SK-N-SH treated with all-trans-retinoic acid at 6 μM for 48 hours (cell line): ENCODE results near the gene AOPEP.

ENCODE experiments used
- ATAC-seq: fragments of 200-7000 bp; cut with Tn5 transposase; 3 replicates; pipeline ENCODE4 v1.9.1; 2020; ENCODE audit warnings: mild to moderate bottlenecking, moderate library complexity
- ARNTL ChIP-seq: fragments of 450-650 bp; formaldehyde crosslinking; IDR thresholded peaks from 2 replicates; pipeline ENCODE4 v1.5.0; 2020; ENCODE audit warnings: low read depth, mild to moderate bottlenecking, moderate library complexity, borderline replicate concordance
- BACH2 ChIP-seq: fragments of 250-450 bp; sonication (Bioruptor Pico); IDR thresholded peaks from 2 replicates; pipeline ENCODE4 v1.9.0; 2021; ENCODE audit warnings: mild to moderate bottlenecking, borderline replicate concordance
- CSDC2 ChIP-seq: fragments of 250-450 bp; sonication (Bioruptor Pico); IDR thresholded peaks from 2 replicates; pipeline ENCODE4 v1.5.0; 2020; ENCODE audit warnings: mild to moderate bottlenecking, moderate library complexity
- CSRNP3 ChIP-seq: fragments of 250-450 bp; sonication (Bioruptor Pico); IDR thresholded peaks from 2 replicates; pipeline ENCODE4 v1.5.1; 2021; ENCODE audit warnings: mild to moderate bottlenecking, moderate library complexity
- ESRRG ChIP-seq: fragments of 250-450 bp; sonication (Bioruptor Pico); IDR thresholded peaks from 2 replicates; pipeline ENCODE4 v1.6.1; 2021; ENCODE audit warnings: mild to moderate bottlenecking
- GLIS3 ChIP-seq: fragments of 250-450 bp; sonication (Bioruptor Pico); IDR thresholded peaks from 2 replicates; pipeline ENCODE4 v1.5.0; 2020; ENCODE audit warnings: mild to moderate bottlenecking, moderate library complexity
- OSR1 ChIP-seq: fragments of 250-450 bp; sonication (Bioruptor Pico); IDR thresholded peaks from 2 replicates; pipeline ENCODE4 v1.8.0; 2022; ENCODE audit warnings: moderate library complexity, mild to moderate bottlenecking, inconsistent platforms
- PATZ1 ChIP-seq: fragments of 250-450 bp; sonication (Bioruptor Pico); IDR thresholded peaks from 2 replicates; pipeline ENCODE4 v1.8.0; 2020; ENCODE audit warnings: mild to moderate bottlenecking, moderate library complexity, borderline replicate concordance
- SNAI2 ChIP-seq: fragments of 250-450 bp; sonication (Bioruptor Pico); IDR thresholded peaks from 2 replicates; pipeline ENCODE4 v1.5.0; 2020; ENCODE audit warnings: mild to moderate bottlenecking, moderate library complexity
- TCF4 ChIP-seq: fragments of 250-450 bp; sonication (Bioruptor Pico); IDR thresholded peaks from 2 replicates; pipeline ENCODE4 v1.8.0; 2021; ENCODE audit warnings: mild to moderate bottlenecking, moderate library complexity, borderline replicate concordance
- TOX ChIP-seq: fragments of 250-450 bp; sonication (Bioruptor Pico); IDR thresholded peaks from 2 replicates; pipeline ENCODE4 v1.8.0; 2021; ENCODE audit warnings: mild to moderate bottlenecking, moderate library complexity, borderline replicate concordance
- TSHZ2 ChIP-seq: fragments of 250-450 bp; sonication (Bioruptor Pico); IDR thresholded peaks from 2 replicates; pipeline ENCODE4 v1.5.0; 2020; ENCODE audit warnings: mild to moderate bottlenecking, moderate library complexity
- ZC3H10 ChIP-seq: fragments of 250-450 bp; sonication (Bioruptor Pico); IDR thresholded peaks from 2 replicates; pipeline ENCODE4 v1.5.1; 2021; ENCODE audit warnings: mild to moderate bottlenecking, moderate library complexity
- ZFP3 ChIP-seq: fragments of 250-450 bp; sonication (Bioruptor Pico); IDR thresholded peaks from 2 replicates; pipeline ENCODE4 v1.5.0; 2020; ENCODE audit warnings: mild to moderate bottlenecking, moderate library complexity
- ZFP30 ChIP-seq: fragments of 450-650 bp; formaldehyde crosslinking; IDR thresholded peaks from 2 replicates; pipeline ENCODE4 v1.5.0; 2022; ENCODE audit warnings: mild to moderate bottlenecking, moderate library complexity
- ZNF70 ChIP-seq: fragments of 450-650 bp; formaldehyde crosslinking; IDR thresholded peaks from 2 replicates; pipeline ENCODE4 v1.5.0; 2020; ENCODE audit warnings: mild to moderate bottlenecking, moderate library complexity
- ZNF8 ChIP-seq: fragments of 450-650 bp; formaldehyde crosslinking; IDR thresholded peaks from 2 replicates; pipeline ENCODE4 v1.5.0; 2020; ENCODE audit warnings: mild to moderate bottlenecking, moderate library complexity

Gene AOPEP

GRCh38 chr9:95070549-95071021 is 344.1 kb downstream of the AOPEP start (continued):
- no peak for TF ChIP-seq PATZ1 (CRISPR knock-in tag)
- no peak for TF ChIP-seq ESRRG (CRISPR knock-in tag)
- no peak for TF ChIP-seq ZFP3 (CRISPR knock-in tag)
- no peak for TF ChIP-seq ZNF8 (CRISPR knock-in tag)
- TF ChIP-seq CSRNP3 = no peak

GRCh38 chr9:95071450-95071849 is 345.0 kb downstream of the AOPEP start:
- no peak for ATAC-seq
- TF ChIP-seq TOX (no peak), ZNF70 (no peak), CSRNP3 (no peak), ARNTL (CRISPR knock-in tag) (no peak), ZFP3 (CRISPR knock-in tag) (no peak), PATZ1 (CRISPR knock-in tag) (no peak), TCF4 (no peak), TSHZ2 (CRISPR knock-in tag) (no peak), ZC3H10 (CRISPR knock-in tag) (no peak)

GRCh38 chr9:95071925-95072324 is 345.4 kb downstream of the AOPEP start:
- TF ChIP-seq CSDC2 (CRISPR knock-in tag) = no peak
- no peak for TF ChIP-seq BACH2 (CRISPR knock-in tag)
- TF ChIP-seq ESRRG (CRISPR knock-in tag) = no peak
- TF ChIP-seq OSR1 (CRISPR knock-in tag) = no peak
- TF ChIP-seq SNAI2 (CRISPR knock-in tag) = no peak
- no peak for TF ChIP-seq ZFP30
- TF ChIP-seq TOX = no peak
- TF ChIP-seq GLIS3 (CRISPR knock-in tag) = no peak
- no peak for TF ChIP-seq TSHZ2 (CRISPR knock-in tag)
- ATAC-seq = no peak
